HL-60 (cell line): ENCODE data around the gene MMP28.

Source experiments
- DNase-seq, 2 experiments: peaks; one replicate each; pipeline ENCODE4 v3.0.0-alpha.2; 2010 to 2020; ENCODE audit warnings: low read depth in 1 of 2, low spot score in 1 of 2
- H3K27ac ChIP-seq: fragments of 250-450 bp; sonication (Bioruptor Pico); replicated peaks from 2 replicates; pipeline ENCODE4 v1.5.1; 2020; ENCODE audit warnings: mild to moderate bottlenecking, moderate library complexity
- H3K27me3 ChIP-seq: fragments of 250-450 bp; sonication (Bioruptor Pico); 2 replicates; pipeline ENCODE4 v1.5.1; 2021; ENCODE audit warnings: mild to moderate bottlenecking, moderate library complexity; ENCODE audit not compliant: insufficient read depth, poor library complexity, severe bottlenecking
- H3K4me3 ChIP-seq: replicated peaks from 2 replicates; pipeline ENCODE4 v1.5.1; 2011; ENCODE audit warnings: mild to moderate bottlenecking, control low read depth, low read length; ENCODE audit not compliant: insufficient read depth
- CTCF ChIP-seq: IDR thresholded peaks from one replicate; pipeline ENCODE4 v1.5.1; 2011; ENCODE audit warnings: low read length, control low read depth, inconsistent platforms; ENCODE audit not compliant: insufficient read depth
- GABPA ChIP-seq: IDR thresholded peaks from 2 replicates; pipeline ENCODE4 v1.6.1; 2012; ENCODE audit warnings: low read depth
- POLR2AphosphoS5 ChIP-seq: IDR thresholded peaks from 2 replicates; pipeline ENCODE4 v1.6.1; 2012; ENCODE audit warnings: low read depth
- REST ChIP-seq: IDR thresholded peaks from 2 replicates; pipeline ENCODE4 v1.6.1; 2012; ENCODE audit warnings: low read depth; ENCODE audit not compliant: insufficient replicate concordance
- SPI1 ChIP-seq: IDR thresholded peaks from 2 replicates; pipeline ENCODE4 v1.6.1; 2012; ENCODE audit warnings: low read depth, mild to moderate bottlenecking, borderline replicate concordance

Gene MMP28

GRCh38 chr17:35797918-35798317, 2.5 kb upstream of the MMP28 start:
- no peak for DNase-seq
- no peak for TF ChIP-seq SPI1
- TF ChIP-seq CTCF: no peak
- no peak for TF ChIP-seq GABPA
- TF ChIP-seq POLR2AphosphoS5: no peak
- no peak for TF ChIP-seq REST
- peaks cover 36% of the 10 kb centered on the region for H3K27me3 ChIP-seq
- H3K4me3 ChIP-seq: no peak overlapping the region
- no peak overlapping the region for H3K27ac ChIP-seq

GRCh38 chr17:35797370-35797769, 1.9 kb upstream of the MMP28 start:
- no peak overlapping the region for H3K4me3 ChIP-seq
- no peak for TF ChIP-seq GABPA
- TF ChIP-seq CTCF: no peak
- TF ChIP-seq SPI1: no peak
- no peak for TF ChIP-seq POLR2AphosphoS5
- no peak for TF ChIP-seq REST
- H3K27ac ChIP-seq: no peak overlapping the region
- DNase-seq: no peak
- H3K27me3 ChIP-seq: peaks cover 36% of the 10 kb centered on the region

GRCh38 chr17:35796942-35797341, 1.5 kb upstream of the MMP28 start:
- Histone ChIP-seq H3K27me3 (peaks cover 36% of the 10 kb centered on the region), H3K27ac (no peak overlapping the region), H3K4me3 (no peak overlapping the region)
- no peak for DNase-seq
- TF ChIP-seq SPI1: no peak
- TF ChIP-seq REST: no peak
- no peak for TF ChIP-seq CTCF
- no peak for TF ChIP-seq GABPA
- no peak for TF ChIP-seq POLR2AphosphoS5
